ENCODE measurements around the gene PRIM2.
"Not testable (repeated sequence)": the region's sequence is repeated elsewhere in the genome, so short reads cannot be mapped to it uniquely, and the experiment has no call there.

PRIM2 gene

GRCh38 chr6:57631773-57632172 is 314.3 kb downstream of the PRIM2 start:
- not testable (repeated sequence) for DNase-seq

GRCh38 chr6:57658526-57658925 is 341.1 kb downstream of the PRIM2 start:
- DNase-seq = not testable (repeated sequence)

- not testable (repeated sequence) for DNase-seq
These were observed 342.4 kb downstream of the PRIM2 start for GRCh38 chr6:57659794-57660193.

GRCh38 chr6:57660940-57661339 is 343.5 kb downstream of the PRIM2 start:
- DNase-seq = not testable (repeated sequence)

GRCh38 chr6:57668108-57668507 is 350.7 kb downstream of the PRIM2 start:
- not testable (repeated sequence) for DNase-seq

GRCh38 chr6:57671237-57671636 is 353.8 kb downstream of the PRIM2 start:
- not testable (repeated sequence) for DNase-seq

- not testable (repeated sequence) for DNase-seq
These were observed 354.7 kb downstream of the PRIM2 start for GRCh38 chr6:57671937-57672627.

- DNase-seq = not testable (repeated sequence)
These were observed 355.9 kb downstream of the PRIM2 start for GRCh38 chr6:57673281-57673680.

- not testable (repeated sequence) for DNase-seq
These were observed 358.0 kb downstream of the PRIM2 start for GRCh38 chr6:57675386-57675785.

GRCh38 chr6:57696382-57696781 is 379.0 kb downstream of the PRIM2 start:
- not testable (repeated sequence) for DNase-seq

All from NCI-H2081 treated with DMSO at 0.1 percent for 48 hours (cell line).